GM19397 (cell line): ENCODE data around the gene MBD6.
A peak's percentile ranks its signal among the peaks of the same experiment; 100 is the strongest.

Source experiments
- ATAC-seq: cut with Tn5 transposase; IDR thresholded peaks from one replicate; pipeline ENCODE4 v1.9.1; 2021; ENCODE audit warnings: mild to moderate bottlenecking, moderate library complexity; ENCODE audit not compliant: unreplicated experiment

The MBD6 gene, protein sequence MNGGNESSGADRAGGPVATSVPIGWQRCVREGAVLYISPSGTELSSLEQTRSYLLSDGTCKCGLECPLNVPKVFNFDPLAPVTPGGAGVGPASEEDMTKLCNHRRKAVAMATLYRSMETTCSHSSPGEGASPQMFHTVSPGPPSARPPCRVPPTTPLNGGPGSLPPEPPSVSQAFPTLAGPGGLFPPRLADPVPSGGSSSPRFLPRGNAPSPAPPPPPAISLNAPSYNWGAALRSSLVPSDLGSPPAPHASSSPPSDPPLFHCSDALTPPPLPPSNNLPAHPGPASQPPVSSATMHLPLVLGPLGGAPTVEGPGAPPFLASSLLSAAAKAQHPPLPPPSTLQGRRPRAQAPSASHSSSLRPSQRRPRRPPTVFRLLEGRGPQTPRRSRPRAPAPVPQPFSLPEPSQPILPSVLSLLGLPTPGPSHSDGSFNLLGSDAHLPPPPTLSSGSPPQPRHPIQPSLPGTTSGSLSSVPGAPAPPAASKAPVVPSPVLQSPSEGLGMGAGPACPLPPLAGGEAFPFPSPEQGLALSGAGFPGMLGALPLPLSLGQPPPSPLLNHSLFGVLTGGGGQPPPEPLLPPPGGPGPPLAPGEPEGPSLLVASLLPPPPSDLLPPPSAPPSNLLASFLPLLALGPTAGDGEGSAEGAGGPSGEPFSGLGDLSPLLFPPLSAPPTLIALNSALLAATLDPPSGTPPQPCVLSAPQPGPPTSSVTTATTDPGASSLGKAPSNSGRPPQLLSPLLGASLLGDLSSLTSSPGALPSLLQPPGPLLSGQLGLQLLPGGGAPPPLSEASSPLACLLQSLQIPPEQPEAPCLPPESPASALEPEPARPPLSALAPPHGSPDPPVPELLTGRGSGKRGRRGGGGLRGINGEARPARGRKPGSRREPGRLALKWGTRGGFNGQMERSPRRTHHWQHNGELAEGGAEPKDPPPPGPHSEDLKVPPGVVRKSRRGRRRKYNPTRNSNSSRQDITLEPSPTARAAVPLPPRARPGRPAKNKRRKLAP

DNA sequence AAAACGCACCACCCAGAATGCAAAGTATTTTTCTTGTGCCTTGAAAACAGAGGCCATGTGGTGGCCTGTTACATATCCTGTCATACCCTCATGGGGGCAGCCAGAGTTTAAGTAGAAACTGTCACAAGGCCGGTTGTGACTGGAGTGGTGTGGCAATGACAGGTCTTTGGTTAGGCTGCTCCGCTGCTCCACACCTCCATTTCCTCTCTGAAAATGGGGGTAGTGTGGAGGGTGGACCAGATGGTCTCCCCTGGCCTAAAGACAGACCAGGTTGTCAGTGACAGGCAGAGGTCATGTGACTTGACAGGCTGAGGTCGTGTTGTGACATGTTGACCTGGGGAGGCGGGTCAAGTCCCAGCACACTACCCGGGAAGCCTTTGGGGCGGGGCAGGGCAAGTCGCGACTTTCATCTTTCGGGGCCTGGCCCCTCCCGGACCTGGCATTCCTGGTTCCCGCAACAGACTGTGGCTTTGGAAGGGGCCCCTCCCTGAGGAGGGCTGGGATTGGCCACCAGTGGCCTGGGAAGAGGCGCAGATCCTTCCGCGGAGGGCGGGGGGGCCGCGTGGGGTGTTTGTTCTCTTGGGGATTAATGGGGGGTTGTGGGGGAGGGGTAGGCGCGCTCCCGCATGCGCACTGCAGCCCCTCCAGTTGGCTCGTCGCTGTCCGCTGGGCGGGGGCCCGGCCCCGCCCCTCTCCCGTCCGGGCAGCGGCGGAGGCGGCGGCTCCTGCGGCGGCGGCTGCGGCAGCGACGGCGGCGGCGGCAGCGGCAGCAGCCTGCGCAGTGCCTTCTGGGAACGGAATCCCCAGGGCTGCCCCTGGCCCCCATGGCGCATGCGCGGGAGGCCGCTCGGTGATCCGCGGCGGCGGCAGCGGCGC, at the start of gene MBD6:
TSS of gene MBD6 (plus strand) at position 814 of the 876 bp plus-strand sequence. CDS start 1,480 bp downstream, outside the sequence.
- ATAC-seq = peak; percentile 36

DNA sequence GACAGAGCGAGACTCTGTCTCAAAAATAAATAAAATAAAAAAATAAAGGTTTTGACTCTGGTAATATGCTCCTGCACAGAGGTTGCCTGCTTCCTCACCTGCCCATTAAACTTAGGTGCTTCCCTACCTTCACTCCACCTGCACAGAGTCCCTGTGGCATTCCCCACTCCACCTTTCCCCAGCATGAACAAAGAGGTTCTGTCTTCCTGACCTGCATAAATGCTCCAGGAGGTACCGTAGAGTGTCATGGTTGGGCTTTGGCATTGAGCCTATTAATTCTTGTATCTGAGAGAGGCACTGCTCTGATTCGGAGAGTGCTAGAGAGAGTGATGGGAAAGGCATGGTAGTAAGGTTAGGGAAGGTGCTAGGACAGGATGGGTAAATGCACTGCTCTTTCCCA, 49.2 kb upstream of the MBD6 start:
- no peak for ATAC-seq

DNA sequence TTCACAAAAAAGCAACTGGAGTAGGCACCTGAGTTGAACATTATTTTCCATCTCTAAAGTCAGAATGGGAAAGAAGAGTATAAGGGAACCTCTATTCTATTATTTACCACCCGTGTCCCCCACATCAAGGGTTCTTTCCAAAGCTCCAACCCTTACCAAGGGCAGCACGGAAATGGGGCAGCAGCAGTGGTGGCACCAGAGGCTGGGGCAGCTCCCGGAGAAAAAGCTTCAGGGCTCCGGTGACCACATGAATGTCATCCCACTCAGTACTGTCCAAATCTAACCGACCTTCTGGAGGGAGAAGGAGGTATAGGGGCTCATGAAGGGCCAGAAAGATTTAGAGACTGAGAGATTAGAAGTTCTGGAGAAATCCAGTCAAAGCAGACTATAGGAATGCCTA, 48.7 kb upstream of the MBD6 start:
- ATAC-seq = no peak

DNA sequence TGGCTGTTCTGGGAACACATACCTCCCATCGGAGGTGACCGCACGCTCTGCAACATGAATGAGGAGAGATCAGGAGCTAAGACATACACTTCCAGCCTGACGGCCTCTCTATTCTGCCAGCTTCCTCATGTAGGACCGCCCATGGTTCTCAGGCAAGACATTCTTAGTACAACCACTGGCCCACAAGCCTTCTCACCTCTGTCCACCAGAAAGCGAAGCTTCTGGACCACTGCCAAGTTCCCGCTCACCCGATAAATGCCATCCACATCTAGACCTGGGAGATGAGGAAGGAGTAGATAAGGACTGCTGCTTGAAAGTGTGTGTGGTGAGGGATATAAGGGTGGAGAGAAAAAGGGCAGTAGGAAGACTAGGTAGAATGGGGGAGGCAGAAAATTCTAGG, 48.2 kb upstream of the MBD6 start:
- ATAC-seq = no peak

DNA sequence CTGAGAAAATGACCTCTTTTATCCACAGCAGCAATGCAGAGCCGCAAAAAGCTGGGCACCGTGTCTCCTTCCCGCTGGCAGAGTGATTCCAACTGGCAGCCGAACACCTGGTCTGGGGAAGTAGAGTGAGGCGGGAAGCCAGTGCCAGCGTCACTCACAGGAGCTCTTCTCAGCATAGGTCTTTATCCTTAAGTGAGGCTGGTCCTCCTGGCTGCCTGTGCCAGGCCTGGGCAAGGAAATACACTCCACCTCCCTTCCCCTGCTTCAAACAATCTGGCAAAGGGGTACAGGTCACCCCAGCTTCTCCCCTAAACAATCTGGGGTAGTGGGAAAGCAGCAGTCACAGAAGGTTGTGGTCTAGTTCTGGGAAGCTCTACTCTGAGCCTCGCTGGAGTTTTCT, 47.8 kb upstream of the MBD6 start:
- no peak for ATAC-seq

DNA sequence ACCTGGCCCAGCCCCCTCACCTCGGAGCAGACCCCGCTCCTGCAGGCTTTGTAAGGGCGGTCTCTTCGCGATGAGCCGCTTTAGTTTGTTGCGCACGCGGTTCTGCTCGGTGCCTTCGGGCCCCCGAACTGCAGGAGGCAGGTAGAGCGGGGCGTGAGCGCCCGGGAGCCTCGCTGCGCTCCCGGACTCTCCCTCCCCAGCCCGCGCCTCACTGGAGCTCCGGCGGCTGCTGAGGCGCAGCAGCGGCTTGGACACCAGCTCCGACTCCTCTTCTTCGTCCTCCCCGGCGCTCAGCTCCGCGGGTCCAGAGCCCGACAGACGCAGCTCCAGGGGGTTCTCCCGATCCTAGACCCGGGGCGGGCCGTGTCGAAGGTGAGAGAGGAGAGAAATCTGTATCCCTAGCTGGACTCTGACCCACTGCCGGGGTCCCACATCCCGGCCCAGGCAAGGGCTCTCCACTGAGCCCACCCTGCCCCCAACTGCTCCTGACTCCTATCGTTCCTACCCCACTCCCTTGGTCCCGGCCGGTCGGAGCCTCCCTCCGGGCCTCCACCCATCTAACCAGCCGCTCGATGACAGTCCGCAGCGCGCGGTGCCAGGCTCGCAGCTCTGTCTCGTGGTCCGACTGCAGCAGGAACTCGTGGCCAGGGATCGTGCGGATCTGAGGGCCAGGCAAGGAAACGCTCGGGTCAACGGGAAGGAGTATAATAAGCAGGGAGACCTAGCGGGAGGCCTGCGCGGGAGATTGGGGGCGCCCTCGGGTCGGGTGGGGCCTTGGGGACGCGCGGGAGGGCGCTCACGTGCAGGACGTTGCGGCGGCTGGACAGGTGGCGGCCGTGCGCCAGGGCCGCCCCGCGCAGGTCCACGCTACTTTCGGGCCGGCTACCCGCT, 47.1 kb upstream of the MBD6 start:
- no peak for ATAC-seq

DNA sequence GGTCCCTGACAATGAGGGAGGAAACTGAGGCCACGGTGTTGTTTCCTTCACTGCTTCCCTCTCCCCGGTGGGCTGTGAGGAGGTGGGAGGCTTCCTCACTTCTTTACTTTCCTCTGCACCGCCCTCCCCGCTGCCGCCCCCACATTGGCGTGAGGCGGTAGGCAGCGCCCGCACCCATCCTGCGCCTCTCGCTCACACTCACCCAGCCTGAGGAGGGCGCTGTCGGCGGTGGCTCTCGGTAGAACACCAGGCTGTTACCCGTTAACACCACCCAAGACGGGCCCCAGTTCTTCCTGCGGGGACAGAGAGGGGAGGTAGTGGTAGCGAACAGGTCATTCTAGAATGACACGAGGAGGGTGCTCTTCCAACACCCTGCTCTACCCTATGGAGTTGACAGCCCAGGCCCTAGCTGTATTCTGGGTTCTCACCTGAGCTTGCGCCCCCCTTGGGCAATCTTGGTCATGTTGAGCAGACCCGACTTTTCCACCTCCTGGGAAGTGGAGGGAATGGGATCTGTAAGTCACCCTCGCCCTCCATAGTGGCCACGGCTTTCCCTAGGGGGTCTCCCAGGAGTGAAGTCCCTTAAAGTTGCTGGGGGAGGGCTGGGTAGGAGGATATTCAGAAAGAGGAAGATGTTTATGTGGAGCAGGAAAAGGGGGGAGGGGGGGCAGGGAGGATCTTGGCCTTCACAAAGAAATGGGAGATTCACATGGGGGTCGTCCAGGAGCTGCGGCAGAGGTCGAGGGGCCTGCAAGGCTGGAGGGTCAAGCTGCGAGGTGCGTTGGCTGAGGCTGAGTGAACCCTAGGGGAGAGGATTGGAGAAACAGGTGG, 46.2 kb upstream of the MBD6 start:
- ATAC-seq = no peak

DNA sequence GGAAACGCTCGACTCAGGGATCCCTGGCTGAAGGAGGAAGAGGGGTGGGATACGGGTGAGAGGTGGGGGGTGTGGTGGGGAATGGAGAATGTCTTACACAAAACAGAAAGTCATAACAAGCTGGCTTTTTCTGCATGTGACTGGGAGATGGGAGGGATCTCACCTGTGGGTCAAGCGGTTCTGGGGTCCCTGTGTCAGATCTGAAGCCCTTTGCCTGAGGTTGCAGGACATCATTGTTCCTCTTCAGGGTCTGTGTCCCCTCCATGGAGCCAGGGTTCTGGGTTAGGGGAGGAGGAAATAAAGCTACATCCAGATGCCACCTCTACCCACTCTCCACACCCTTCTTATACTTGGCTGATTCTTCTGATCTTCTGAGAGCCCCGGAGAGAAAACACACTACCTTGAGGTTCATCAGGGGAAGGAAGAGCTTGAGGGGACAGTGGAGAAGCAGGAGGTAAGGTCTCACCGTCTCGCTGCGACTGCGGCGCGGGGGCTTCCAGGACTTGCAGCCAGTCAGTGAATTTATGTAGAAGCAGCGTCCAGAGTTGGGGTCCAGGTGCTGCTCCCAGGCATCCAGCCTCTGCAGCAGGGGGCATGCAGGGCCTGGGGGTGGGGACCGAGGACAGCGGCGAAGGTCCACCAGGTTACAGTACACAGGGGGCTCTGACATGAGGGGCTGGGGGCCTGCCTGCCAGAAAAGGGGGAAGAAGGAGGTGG, 45.5 kb upstream of the MBD6 start:
- no peak for ATAC-seq

DNA sequence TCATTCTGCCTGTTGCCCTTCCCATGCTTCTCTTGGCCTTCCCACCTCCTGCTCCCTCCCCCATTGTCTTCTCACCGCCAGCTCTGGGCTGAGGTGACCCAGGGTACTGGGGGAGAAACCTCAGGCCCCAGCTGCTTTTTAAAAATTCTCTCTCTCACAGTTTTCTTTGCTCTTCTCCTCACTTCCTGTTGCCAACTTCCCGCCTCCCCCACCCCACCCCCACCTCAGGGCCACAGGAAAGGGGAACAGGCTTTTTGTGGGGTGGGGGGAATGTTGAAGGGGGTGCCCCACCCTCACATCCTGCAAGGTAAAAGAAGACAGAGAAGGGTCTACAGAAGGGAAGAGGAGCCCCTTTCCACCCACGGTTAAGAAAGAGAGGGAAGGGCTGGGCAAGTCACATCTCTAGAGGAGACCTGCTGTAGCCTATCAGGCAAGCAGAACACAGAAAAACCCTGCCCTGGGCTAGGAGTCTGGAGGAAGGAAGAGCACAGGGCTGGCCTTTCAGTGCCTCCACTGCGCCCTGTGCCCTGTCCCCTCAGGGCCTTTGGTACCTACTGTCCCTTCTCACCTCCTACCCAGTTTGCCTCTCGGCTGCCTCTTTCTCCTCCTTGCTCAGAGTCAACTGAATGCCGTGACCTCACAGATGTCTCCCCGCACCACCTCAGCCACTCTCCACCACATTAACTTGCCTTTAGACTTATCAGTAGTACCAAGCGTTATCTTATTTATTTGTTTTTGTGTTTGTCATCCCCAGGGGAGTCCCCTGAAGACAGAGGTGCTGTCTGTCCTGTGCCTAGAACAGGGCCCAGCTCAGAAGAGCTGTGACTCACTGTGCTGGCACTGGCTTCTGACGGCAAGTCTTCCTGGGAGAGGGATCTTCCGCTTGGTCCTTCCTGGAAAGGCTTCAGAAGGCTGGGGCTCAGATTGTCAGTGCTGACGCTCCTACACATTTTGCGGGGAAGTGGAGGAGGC, 44.6 kb upstream of the MBD6 start:
- ATAC-seq = no peak

DNA sequence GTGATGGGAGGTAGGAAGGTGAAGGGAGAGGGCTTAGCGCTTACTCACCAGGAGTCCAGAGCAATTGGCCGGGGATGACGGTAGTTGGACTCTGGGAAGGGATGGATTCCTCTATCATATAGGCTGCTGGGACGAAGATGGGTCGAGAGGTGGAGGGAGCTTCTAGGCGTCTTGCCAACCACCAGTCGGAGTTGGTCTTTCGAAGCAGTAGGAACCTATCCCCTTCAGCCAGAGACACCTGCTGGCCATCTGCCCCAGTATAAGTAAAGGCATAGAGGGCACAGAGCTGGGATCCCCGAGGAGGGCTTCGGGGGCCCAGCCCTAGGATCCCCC, 43.6 kb upstream of the MBD6 start:
- no peak for ATAC-seq

DNA sequence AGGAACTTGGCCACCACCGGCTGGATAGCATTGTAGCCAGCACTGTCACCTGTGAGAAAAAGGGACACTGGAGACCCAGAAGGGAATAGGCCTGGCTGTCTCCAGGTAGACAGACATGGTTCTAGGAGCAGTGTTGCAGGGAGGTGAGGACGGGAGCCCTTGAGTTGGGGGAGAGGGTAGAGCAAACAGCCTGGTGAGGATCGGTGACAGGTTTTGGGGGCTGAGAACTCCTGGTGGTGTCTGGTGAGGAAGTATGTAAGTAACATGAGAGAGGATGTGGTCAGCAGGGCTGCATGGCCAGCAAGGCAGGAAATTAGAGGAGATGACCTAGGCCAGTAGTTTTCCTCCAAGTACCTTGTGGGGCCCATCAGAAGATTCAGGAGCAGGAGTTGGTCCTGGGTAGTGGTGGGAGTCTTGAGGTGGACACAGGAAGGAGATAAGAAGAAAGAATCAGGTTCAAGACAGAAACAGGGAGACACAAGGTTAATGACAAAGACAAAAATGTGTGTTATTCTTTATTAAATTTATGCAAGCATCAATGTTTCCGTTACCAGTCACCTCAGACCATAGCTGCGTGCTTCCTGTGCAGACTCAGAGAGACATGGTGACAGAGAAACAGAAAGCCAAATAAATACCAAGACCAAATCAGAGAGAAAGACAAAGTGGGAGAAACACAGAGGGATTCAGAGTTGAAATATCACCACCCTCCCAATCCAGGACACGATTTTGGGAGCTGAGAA, 43.1 kb upstream of the MBD6 start, which contains the start of gene ARHGAP9:
TSS of gene ARHGAP9 (minus strand) at position 491 of the 740 bp plus-strand sequence. CDS start at position 31, 460 bp downstream.
- peak; percentile 34 for ATAC-seq

DNA sequence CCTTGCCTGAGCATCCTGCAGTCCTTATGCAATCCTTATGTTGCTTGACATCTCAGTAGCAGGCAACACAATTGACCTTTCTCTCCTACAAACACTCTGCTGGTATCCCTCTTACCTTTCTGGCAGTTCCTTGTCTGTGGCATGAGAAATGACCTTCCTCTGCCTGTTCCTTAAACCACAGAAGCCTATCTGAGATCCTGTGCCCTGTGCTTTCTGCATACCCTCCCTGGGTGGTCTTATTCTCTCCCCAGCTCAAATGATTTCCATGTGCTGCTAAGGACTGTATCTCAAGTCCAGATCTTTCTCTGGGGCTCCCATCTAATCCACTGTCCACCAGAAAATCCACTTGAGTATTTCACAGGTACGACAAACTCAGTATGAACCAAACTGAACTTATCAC, 41.0 kb upstream of the MBD6 start:
- no peak for ATAC-seq

DNA sequence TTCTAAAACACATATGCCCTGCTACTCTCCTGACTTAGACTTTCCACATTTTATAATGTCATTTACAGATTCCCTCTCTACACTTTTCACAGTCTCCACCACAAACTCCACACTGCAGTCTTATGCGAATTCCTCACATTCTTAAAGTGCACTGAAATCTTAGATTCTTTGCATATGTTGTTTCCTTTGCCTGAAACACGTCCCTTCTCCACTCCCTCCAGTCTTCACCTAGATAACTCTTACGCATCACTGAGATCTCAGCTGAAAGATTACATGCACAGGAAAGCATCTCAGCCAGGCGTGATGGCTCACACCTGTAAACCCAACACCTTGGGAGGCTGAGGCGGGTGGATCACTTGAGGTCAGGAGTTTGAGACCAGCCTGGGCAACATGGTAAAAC, 39.2 kb upstream of the MBD6 start:
- no peak for ATAC-seq

DNA sequence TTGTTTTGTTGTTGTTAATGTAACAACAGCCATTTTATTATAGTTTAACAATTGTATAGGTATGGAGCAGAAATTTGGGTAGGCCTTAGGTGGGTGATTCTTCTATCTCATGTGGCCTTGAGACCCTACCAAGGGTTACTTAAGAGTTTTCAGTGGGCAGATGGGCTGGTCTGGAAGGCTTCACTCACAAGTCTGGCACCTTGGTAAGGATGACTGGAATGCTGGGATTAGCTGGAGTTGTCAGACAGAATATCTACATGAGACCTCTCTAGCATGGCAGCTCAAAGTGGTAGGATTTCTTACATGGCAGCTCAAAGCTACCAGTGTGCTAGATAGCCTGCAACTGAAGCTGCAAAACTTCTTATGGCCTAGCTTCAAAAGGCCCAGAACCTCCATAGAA, 36.9 kb upstream of the MBD6 start:
- ATAC-seq = no peak

DNA sequence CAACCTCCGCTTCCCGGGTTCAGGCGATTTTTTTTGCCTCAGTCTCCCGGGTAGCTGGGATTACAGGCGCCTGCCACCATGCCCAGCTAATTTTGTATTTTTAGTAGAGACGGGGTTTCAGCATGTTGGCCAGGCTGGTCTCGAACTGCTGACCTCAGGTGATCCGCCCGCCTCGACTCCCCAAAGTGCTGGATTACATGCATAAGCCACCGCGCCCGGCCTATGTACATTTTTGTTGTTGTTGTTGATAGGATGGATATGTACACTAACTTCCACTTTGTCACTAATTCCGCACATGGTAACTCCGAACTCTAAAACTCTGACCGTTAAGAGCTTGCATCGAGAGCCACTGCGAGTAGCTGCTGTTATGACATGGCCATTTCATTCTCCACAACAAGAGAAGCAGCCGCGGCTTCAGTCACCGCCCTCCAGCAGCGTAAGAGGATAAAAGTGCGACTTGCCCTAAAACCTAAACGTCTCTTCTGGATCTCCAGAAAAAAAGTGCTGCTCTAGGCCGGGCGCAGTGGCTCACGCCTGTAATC, 35.5 kb upstream of the MBD6 start:
- no peak for ATAC-seq
